SU-DHL-6 (cell line): Measurements from ENCODE around the gene FARP2.

Source experiments
- H2AFZ ChIP-seq: fragments of 200-600 bp; sonication (generic); 2 replicates; pipeline ENCODE4 v1.6.1; 2014; ENCODE audit warnings: low read depth, mild to moderate bottlenecking, moderate library complexity, mixed read lengths, antibody characterized with exemption, low read length; ENCODE audit not compliant: severe bottlenecking
- H3F3A ChIP-seq: fragments of 200-600 bp; shearing (Covaris generic); 2 replicates; pipeline ENCODE4 v1.6.0; 2016; ENCODE audit warnings: antibody characterized with exemption, mild to moderate bottlenecking; ENCODE audit not compliant: insufficient read depth
- H3K27ac ChIP-seq: fragments of 200-600 bp; sonication (generic); 2 replicates; pipeline ENCODE4 v1.5.1; 2016; ENCODE audit warnings: low read depth, mild to moderate bottlenecking, low read length, moderate library complexity, mixed read lengths
- H3K27me3 ChIP-seq: fragments of 200-600 bp; sonication (generic), shearing (Covaris generic); 2 replicates; pipeline ENCODE4 v1.6.0; 2014; ENCODE audit warnings: mild to moderate bottlenecking, low read length
- H3K36me3 ChIP-seq: fragments of 200-600 bp; sonication (generic); 2 replicates; pipeline ENCODE4 v1.6.1; 2014; ENCODE audit warnings: mild to moderate bottlenecking, low read length, mixed read lengths
- H3K4me2 ChIP-seq: fragments of 300-600, 200-600 bp; shearing (Covaris generic), sonication (generic); 2 replicates; pipeline ENCODE4 v1.6.0; 2014; ENCODE audit warnings: low read length, low read depth, mild to moderate bottlenecking; ENCODE audit not compliant: poor library complexity, severe bottlenecking
- H3K4me3 ChIP-seq: fragments of 200-600 bp; sonication (generic); 2 replicates; pipeline ENCODE4 v1.5.1; 2014; ENCODE audit warnings: antibody characterized with exemption, low read length, mild to moderate bottlenecking, mixed read lengths; ENCODE audit not compliant: insufficient read depth, poor library complexity, severe bottlenecking
- H3K79me2 ChIP-seq: fragments of 200-600 bp; sonication (generic); 2 replicates; pipeline ENCODE4 v1.6.1; 2014; ENCODE audit warnings: mild to moderate bottlenecking, low read length, moderate library complexity; ENCODE audit not compliant: insufficient read depth
- H3K9ac ChIP-seq: fragments of 200-600 bp; sonication (generic); 2 replicates; pipeline ENCODE4 v1.7.0; 2014; ENCODE audit warnings: mild to moderate bottlenecking, low read length
- H3K9me2 ChIP-seq: fragments of 200-600 bp; sonication (generic); replicated peaks from 2 replicates; pipeline ENCODE4 v1.6.1; 2014; ENCODE audit warnings: low read length; ENCODE audit not compliant: insufficient read depth
- H3K9me3 ChIP-seq: fragments of 200-600 bp; sonication (generic); 2 replicates; pipeline ENCODE4 v1.6.1; 2014; ENCODE audit warnings: low read length, mixed read lengths; ENCODE audit not compliant: insufficient read depth
- H4K20me1 ChIP-seq: fragments of 200-600 bp; sonication (generic); 2 replicates; pipeline ENCODE4 v1.6.1; 2014; ENCODE audit warnings: low read depth, mild to moderate bottlenecking, antibody characterized with exemption, low read length, moderate library complexity, mixed read lengths
- EZH2phosphoT487 ChIP-seq: fragments of 200-600 bp; sonication (generic), shearing (Covaris generic); conservative IDR thresholded peaks from 2 replicates; pipeline ENCODE4 v1.6.1; 2018; ENCODE audit warnings: mild to moderate bottlenecking, antibody characterized with exemption, low read length, moderate library complexity, mixed read lengths
- TF ChIP-seq, protein P1 (sequence below): fragments of 200-600 bp; sonication (generic); IDR thresholded peaks from one replicate; pipeline ENCODE4 v1.5.1; 2017; ENCODE audit warnings: antibody characterized with exemption, mild to moderate bottlenecking, low read length, moderate library complexity; ENCODE audit not compliant: insufficient read depth, poor library complexity, severe bottlenecking

FARP2 gene

DNA sequence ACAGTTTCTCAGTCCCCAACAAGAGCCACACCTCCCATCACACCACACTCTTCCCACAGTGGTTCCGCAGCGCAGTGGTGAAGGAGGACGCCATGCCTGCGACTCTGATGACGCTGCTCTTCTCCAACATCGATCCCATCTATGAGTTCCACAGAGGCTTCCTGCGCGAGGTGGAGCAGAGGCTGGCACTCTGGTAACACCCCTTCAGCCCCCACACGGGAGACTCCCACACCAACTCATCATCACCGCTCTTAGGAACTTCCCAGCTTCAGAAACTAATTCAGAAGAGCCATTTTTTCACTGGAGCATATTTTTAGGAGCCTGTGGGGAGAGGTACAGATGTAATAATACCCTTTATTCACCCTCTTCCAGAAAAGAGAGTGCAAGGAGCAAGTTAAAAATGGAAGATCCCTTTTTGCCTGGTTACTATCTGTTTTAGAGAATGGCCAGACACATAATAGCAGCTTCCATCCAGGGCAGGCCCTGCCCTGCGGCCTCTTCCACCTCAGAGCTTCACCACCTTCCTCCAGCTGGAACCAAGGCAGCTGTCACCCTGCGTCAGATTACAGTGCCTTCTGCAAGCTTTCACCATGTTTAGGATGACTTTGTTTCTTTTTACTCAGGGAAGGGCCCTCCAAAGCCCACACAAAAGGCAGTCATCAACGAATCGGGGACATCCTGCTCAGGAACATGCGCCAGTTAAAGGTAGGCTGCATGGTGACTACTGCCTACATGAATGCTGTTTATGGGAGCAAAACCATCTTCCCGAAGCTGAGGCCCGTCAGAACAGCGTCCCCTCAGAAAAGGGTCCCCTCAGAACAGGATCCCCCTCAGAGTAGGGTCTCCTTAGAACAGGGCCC, 107.4 kb downstream of the FARP2 start:
- Histone ChIP-seq H3K9me2 (no peaks in the 10 kb centered on the region), H3K79me2 (no peaks in the 10 kb centered on the region), H2AFZ (no peak overlapping the region), H3K27me3 (no peaks in the 10 kb centered on the region), H3K27ac (no peak overlapping the region), H3K9me3 (no peaks in the 10 kb centered on the region), H4K20me1 (no peaks in the 10 kb centered on the region), H3K4me2 (no peak overlapping the region), H3K4me3 (no peak overlapping the region), H3K36me3 (no peaks in the 10 kb centered on the region), H3K9ac (no peak overlapping the region), H3F3A (no peaks in the 10 kb centered on the region)
- TF ChIP-seq, protein P1, sequence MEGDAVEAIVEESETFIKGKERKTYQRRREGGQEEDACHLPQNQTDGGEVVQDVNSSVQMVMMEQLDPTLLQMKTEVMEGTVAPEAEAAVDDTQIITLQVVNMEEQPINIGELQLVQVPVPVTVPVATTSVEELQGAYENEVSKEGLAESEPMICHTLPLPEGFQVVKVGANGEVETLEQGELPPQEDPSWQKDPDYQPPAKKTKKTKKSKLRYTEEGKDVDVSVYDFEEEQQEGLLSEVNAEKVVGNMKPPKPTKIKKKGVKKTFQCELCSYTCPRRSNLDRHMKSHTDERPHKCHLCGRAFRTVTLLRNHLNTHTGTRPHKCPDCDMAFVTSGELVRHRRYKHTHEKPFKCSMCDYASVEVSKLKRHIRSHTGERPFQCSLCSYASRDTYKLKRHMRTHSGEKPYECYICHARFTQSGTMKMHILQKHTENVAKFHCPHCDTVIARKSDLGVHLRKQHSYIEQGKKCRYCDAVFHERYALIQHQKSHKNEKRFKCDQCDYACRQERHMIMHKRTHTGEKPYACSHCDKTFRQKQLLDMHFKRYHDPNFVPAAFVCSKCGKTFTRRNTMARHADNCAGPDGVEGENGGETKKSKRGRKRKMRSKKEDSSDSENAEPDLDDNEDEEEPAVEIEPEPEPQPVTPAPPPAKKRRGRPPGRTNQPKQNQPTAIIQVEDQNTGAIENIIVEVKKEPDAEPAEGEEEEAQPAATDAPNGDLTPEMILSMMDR, result no peak
- no peak for TF ChIP-seq EZH2phosphoT487

DNA sequence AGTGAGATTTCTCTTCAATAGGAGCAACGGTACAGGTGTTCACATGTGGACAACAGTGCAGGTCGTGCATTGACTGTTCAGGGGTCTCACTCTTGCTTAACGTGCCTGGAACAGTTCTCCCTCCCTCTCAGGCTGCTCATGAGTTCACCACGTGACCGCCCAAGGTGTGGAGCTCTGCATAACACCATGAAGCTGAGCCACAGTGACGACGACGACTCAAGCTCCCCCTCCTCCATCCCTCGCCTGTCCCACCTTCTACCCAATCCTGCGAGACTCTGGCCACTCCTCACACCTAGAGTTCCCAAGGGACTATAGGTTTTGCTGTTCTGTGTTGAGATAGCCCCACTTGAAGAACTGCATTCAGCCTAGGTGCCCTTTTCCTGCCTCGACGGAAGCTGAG, 109.5 kb downstream of the FARP2 start:
- H3K27me3 ChIP-seq, result no peaks in the 10 kb centered on the region
- no peaks in the 10 kb centered on the region for H3K36me3 ChIP-seq
- H3K27ac ChIP-seq, result no peak overlapping the region
- H3F3A ChIP-seq, result no peaks in the 10 kb centered on the region
- H3K4me2 ChIP-seq, result no peak overlapping the region
- H3K9ac ChIP-seq, result no peak overlapping the region
- H3K9me2 ChIP-seq, result no peaks in the 10 kb centered on the region
- no peak overlapping the region for H3K4me3 ChIP-seq
- no peak for TF ChIP-seq EZH2phosphoT487
- TF ChIP-seq, protein P1, result no peak
- no peaks in the 10 kb centered on the region for H4K20me1 ChIP-seq
- H2AFZ ChIP-seq, result no peak overlapping the region
- no peaks in the 10 kb centered on the region for H3K9me3 ChIP-seq
- H3K79me2 ChIP-seq, result no peaks in the 10 kb centered on the region

DNA sequence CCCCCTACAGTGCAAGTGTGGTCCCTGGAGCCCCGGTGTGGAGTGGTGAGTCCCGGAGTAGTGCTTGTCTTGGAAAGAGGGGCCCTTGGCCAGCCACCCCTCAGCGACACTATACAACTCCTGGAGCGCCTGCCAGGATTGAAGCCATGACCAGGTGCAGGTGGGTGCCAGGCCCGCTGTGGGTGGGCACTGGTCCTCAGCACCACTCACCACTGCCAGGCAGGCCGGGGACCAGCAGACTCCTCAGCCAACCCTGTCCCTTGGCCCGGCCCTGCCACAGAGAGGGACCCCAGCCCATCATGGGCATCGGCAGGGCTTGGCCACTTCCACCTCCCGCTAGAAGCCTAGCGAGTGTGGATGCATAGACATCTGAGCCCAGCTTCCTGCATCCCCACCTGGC, 110.1 kb downstream of the FARP2 start:
- H3K27me3 ChIP-seq, result no peaks in the 10 kb centered on the region
- no peak overlapping the region for H2AFZ ChIP-seq
- H3K4me2 ChIP-seq, result no peak overlapping the region
- no peaks in the 10 kb centered on the region for H4K20me1 ChIP-seq
- H3K4me3 ChIP-seq, result no peak overlapping the region
- H3F3A ChIP-seq, result no peaks in the 10 kb centered on the region
- H3K27ac ChIP-seq, result no peak overlapping the region
- H3K9me2 ChIP-seq, result no peaks in the 10 kb centered on the region
- no peaks in the 10 kb centered on the region for H3K9me3 ChIP-seq
- TF ChIP-seq, protein P1, result no peak
- no peak for TF ChIP-seq EZH2phosphoT487
- H3K36me3 ChIP-seq, result no peaks in the 10 kb centered on the region
- H3K79me2 ChIP-seq, result no peaks in the 10 kb centered on the region
- no peak overlapping the region for H3K9ac ChIP-seq
